ENCODE results near the gene TCHP.
"Not testable (repeated sequence)": the region's sequence is repeated elsewhere in the genome, so short reads cannot be mapped to it uniquely, and the experiment has no call there.

TCHP gene

DNA sequence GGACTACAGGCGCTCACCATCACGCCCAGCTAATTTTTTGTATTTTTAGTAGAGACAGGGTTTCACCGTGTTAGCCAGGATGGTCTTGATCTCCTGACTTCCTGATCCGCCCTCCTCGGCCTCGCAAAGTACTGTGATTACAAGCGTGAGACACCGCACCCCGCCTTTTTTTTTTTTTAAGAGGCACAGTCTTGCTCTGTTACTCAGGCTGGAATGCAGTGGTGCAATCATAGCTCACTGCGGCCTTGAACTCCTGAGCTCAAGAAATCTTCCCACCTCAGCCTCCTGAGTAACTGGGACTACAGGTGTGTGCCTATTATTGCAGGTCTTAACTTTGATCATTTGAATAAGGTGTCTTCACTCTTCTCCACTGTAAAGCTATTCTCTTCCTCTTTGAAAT is 14.5 kb upstream of the TCHP start:
- H3K9me3 ChIP-seq (ENCODE audit: insufficient read depth, low read length) = no peaks in the 10 kb centered on the region
- H3K36me3 ChIP-seq (replicated peaks; ENCODE audit: low read depth, low read length) = no peaks in the 10 kb centered on the region
- H3K27me3 ChIP-seq (ENCODE audit: low read depth, low read length) = 0 out of 2 replicates have a peak, but pooled peaks cover 7% of the 10 kb centered on the region
- no peak overlapping the region for H3K9ac ChIP-seq (ENCODE audit: low read length)
- H3K4me2 ChIP-seq (ENCODE audit: low read length) = no peak overlapping the region
- TF ChIP-seq CTCF (IDR thresholded peaks at IDR 0.05; ENCODE audit: low read depth, low read length) (no peak), EZH2phosphoT487 (IDR thresholded peaks at IDR 0.05; ENCODE audit: low read depth) (no peak)
- H4K20me1 ChIP-seq (ENCODE audit: insufficient read depth, low read length) = no peaks in the 10 kb centered on the region
- no peak overlapping the region for H3K27ac ChIP-seq (ENCODE audit: low read length)
- H3K79me2 ChIP-seq (ENCODE audit: low read length) = no peaks in the 10 kb centered on the region
- no peak overlapping the region for H3K4me3 ChIP-seq (ENCODE audit: low read length)
- no peak overlapping the region for H2AFZ ChIP-seq (ENCODE audit: low read depth, low read length)
- H3K4me1 ChIP-seq (ENCODE audit: low read length) = peaks cover 33% of the 10 kb centered on the region

- Histone ChIP-seq H3K79me2 (ENCODE audit: low read length) (no peaks in the 10 kb centered on the region), H3K27ac (ENCODE audit: low read length) (no peak overlapping the region), H3K27me3 (ENCODE audit: low read depth, low read length) (peaks cover 6% of the 10 kb centered on the region; the same call in 1 of the 2 replicates), H3K9me3 (ENCODE audit: insufficient read depth, low read length) (no peaks in the 10 kb centered on the region), H3K36me3 (replicated peaks; ENCODE audit: low read depth, low read length) (no peaks in the 10 kb centered on the region), H2AFZ (ENCODE audit: low read depth, low read length) (peak overlapping the region; percentile 84), H3K9ac (ENCODE audit: low read length) (no peak overlapping the region), H3K4me2 (ENCODE audit: low read length) (peak overlapping the region; percentile 45; the same call in 1 of the 2 replicates), H4K20me1 (ENCODE audit: insufficient read depth, low read length) (no peaks in the 10 kb centered on the region), H3K4me1 (ENCODE audit: low read length) (peaks cover 40% of the 10 kb centered on the region), H3K4me3 (ENCODE audit: low read length) (no peak overlapping the region)
- TF ChIP-seq EZH2phosphoT487 (IDR thresholded peaks at IDR 0.05; ENCODE audit: low read depth) = no peak
- TF ChIP-seq CTCF (IDR thresholded peaks at IDR 0.05; ENCODE audit: low read depth, low read length) = no peak
These were observed 11.7 kb upstream of the TCHP start for GRCh38 chr12:109888179-109889020.

DNA sequence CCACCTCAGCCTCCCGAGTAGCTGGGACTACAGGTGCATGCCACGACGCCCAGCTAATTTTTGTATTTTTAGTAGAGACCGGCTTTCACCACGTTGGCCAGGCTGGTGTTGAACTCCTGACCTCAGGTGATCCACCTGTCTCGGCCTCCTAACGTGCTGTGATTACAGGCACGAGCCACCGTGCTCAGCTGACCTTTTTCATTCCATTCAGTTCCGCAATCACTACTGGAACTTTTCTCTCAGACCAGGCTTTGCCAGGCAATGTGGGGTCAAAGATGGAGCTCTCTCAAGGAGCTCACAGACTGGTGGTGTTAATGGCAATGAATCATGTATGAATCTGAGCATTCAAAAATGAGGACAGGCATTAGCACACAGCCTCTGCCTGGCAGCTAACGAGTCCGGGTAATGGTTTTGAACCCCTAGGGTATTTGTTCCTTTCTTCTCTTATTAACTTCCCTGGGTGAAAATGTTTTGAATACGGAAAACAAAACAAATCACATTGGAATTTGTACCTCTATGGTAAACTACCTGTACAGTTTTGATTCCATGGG is 9.4 kb upstream of the TCHP start:
- no peak overlapping the region for H3K9ac ChIP-seq (ENCODE audit: low read length)
- TF ChIP-seq EZH2phosphoT487 (IDR thresholded peaks at IDR 0.05; ENCODE audit: low read depth) (no peak), CTCF (IDR thresholded peaks at IDR 0.05; ENCODE audit: low read depth, low read length) (no peak)
- peaks cover 39% of the 10 kb centered on the region for H3K4me1 ChIP-seq (ENCODE audit: low read length)
- no peaks in the 10 kb centered on the region for H4K20me1 ChIP-seq (ENCODE audit: insufficient read depth, low read length)
- H3K4me3 ChIP-seq (ENCODE audit: low read length) = no peak overlapping the region
- no peak overlapping the region for H3K27ac ChIP-seq (ENCODE audit: low read length)
- no peaks in the 10 kb centered on the region for H3K9me3 ChIP-seq (ENCODE audit: insufficient read depth, low read length)
- H3K4me2 ChIP-seq (ENCODE audit: low read length) = no peak overlapping the region
- peaks cover 6% of the 10 kb centered on the region; the same call in 1 of the 2 replicates for H3K27me3 ChIP-seq (ENCODE audit: low read depth, low read length)
- no peaks in the 10 kb centered on the region for H3K36me3 ChIP-seq (replicated peaks; ENCODE audit: low read depth, low read length)
- H3K79me2 ChIP-seq (ENCODE audit: low read length) = no peaks in the 10 kb centered on the region
- no peak overlapping the region for H2AFZ ChIP-seq (ENCODE audit: low read depth, low read length)

- not testable (repeated sequence) for H3K4me2 ChIP-seq (ENCODE audit: low read length); H2AFZ ChIP-seq (ENCODE audit: low read depth, low read length); H3K4me3 ChIP-seq (ENCODE audit: low read length); H3K36me3 ChIP-seq (replicated peaks; ENCODE audit: low read depth, low read length); H3K79me2 ChIP-seq (ENCODE audit: low read length); H3K9me3 ChIP-seq (ENCODE audit: insufficient read depth, low read length); H3K27me3 ChIP-seq (ENCODE audit: low read depth, low read length); H4K20me1 ChIP-seq (ENCODE audit: insufficient read depth, low read length); H3K9ac ChIP-seq (ENCODE audit: low read length); H3K27ac ChIP-seq (ENCODE audit: low read length)
- H3K4me1 ChIP-seq (ENCODE audit: low read length) = peaks cover 39% of the 10 kb centered on the region
These were observed 8.3 kb upstream of the TCHP start for GRCh38 chr12:109891731-109892130.
